SIG-M5 treated with dmso at 0.1 percent for 504 hours (cell line): ENCODE data around the gene NET1.

Experiments
- DNase-seq: peaks from one replicate; lab custom pipeline; 2025; ENCODE audit not compliant: unreplicated experiment; lab: John Stamatoyannopoulos, UW

Gene NET1

GRCh38 chr10:5497948-5498730, 85.8 kb downstream of the NET1 start:
- no peak for DNase-seq

GRCh38 chr10:5498791-5499492, 86.6 kb downstream of the NET1 start:
- DNase-seq, result no peak

- DNase-seq, result no peak
Measured at GRCh38 chr10:5499493-5500140, 87.3 kb downstream of the NET1 start, which contains the start of gene CALML5. Gene CALML5, minus strand, starts transcription at chr10:5499570. Its CDS starts 132 bp downstream, at chr10:5499438.

- DNase-seq, result no peak
Measured at GRCh38 chr10:5500162-5500670, 87.9 kb downstream of the NET1 start.

- no peak for DNase-seq
Measured at GRCh38 chr10:5500910-5501309, 88.6 kb downstream of the NET1 start.

- DNase-seq, result no peak
Measured at GRCh38 chr10:5502061-5502521, 89.7 kb downstream of the NET1 start.

GRCh38 chr10:5502571-5503476, 90.5 kb downstream of the NET1 start:
- no peak for DNase-seq

GRCh38 chr10:5503477-5503835, 91.1 kb downstream of the NET1 start:
- peak; percentile 66 for DNase-seq

GRCh38 chr10:5504146-5505072, 92.1 kb downstream of the NET1 start:
- no peak for DNase-seq

GRCh38 chr10:5506246-5506645, 93.9 kb downstream of the NET1 start:
- DNase-seq, result no peak

GRCh38 chr10:5506751-5507648, 94.6 kb downstream of the NET1 start:
- no peak for DNase-seq

- DNase-seq, result no peak
Measured at GRCh38 chr10:5507649-5508131, 95.3 kb downstream of the NET1 start.

- DNase-seq, result no peak
Measured at GRCh38 chr10:5508161-5508604, 95.8 kb downstream of the NET1 start.
